ENCODE measurements around the gene ENTPD1.
"Not testable (repeated sequence)": the region's sequence is repeated elsewhere in the genome, so short reads cannot be mapped to it uniquely, and the experiment has no call there.

ENTPD1 gene, protein sequence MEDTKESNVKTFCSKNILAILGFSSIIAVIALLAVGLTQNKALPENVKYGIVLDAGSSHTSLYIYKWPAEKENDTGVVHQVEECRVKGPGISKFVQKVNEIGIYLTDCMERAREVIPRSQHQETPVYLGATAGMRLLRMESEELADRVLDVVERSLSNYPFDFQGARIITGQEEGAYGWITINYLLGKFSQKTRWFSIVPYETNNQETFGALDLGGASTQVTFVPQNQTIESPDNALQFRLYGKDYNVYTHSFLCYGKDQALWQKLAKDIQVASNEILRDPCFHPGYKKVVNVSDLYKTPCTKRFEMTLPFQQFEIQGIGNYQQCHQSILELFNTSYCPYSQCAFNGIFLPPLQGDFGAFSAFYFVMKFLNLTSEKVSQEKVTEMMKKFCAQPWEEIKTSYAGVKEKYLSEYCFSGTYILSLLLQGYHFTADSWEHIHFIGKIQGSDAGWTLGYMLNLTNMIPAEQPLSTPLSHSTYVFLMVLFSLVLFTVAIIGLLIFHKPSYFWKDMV

DNA sequence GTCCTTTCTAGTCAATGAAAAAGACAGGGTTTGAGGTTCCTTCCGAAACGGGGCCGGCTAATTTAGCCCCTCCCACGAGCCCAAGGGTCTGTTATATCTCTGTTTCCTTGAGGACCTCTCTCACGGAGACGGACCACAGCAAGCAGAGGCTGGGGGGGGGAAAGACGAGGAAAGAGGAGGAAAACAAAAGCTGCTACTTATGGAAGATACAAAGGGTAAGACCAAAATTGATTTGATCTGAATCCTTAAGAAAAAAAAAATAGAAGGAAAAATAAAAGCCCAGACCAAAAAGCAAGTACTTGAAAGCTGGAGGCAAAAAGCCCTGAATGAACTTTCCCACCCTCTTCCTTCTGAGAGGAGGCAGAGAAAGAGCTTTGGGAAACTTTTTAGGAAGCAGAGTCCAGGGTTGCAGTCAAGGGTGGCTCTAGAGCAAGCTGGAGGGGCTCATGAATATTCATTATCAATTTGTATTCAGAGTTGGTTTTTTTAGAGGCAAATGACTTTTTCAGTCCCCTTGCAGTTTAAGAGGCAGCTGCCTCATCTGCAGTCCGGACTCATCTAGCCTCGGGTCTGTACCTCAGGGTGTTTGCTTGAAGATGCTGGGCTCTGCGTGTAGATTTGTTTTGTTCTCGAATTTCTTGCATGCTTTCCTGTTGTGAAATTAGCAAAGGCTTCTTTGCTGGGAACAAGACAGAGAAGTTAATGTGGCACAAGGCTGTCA is at the start of gene ENTPD1:
TSS of gene ENTPD1 (plus strand) at position 123 of the 721 bp plus-strand sequence. CDS start at position 200, 77 bp downstream.
- DNase-seq (ENCODE audit: low read depth in 2 of 3, low spot score in 1 of 3): no peak

- DNase-seq (ENCODE audit: low read depth in 2 of 3, low spot score in 1 of 3): no peak
These were observed 49.4 kb upstream of the ENTPD1 start for GRCh38 chr10:95706573-95706972.

GRCh38 chr10:95706990-95707389 is 49.0 kb upstream of the ENTPD1 start:
- DNase-seq (ENCODE audit: low read depth in 2 of 3, low spot score in 1 of 3): no peak

GRCh38 chr10:95711492-95711891 is 44.5 kb upstream of the ENTPD1 start:
- no peak for DNase-seq (ENCODE audit: low read depth in 2 of 3, low spot score in 1 of 3)

- no peak for DNase-seq (ENCODE audit: low read depth in 2 of 3, low spot score in 1 of 3)
These were observed 39.5 kb upstream of the ENTPD1 start for GRCh38 chr10:95716466-95716865.

DNA sequence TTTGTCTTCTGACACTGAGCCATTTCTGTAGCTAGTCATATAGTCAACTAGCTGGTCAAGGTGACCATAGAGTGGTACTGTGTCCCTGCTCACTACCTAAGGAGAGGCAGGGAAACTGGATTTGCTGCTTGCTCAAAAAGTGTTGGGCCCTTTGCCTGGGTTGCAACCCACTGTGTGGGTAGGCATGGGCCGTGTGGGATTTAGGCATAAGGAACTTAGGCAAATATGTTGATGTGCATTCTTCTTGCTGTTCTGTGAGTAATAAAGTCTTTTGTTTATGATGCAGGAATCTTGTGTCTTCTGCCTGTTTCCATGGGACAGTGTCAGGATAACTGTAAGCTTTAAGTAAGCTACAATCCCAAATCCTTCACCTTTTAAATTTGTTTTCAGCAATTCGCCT is 39.1 kb upstream of the ENTPD1 start:
- DNase-seq (ENCODE audit: low read depth in 2 of 3, low spot score in 1 of 3): no peak

DNA sequence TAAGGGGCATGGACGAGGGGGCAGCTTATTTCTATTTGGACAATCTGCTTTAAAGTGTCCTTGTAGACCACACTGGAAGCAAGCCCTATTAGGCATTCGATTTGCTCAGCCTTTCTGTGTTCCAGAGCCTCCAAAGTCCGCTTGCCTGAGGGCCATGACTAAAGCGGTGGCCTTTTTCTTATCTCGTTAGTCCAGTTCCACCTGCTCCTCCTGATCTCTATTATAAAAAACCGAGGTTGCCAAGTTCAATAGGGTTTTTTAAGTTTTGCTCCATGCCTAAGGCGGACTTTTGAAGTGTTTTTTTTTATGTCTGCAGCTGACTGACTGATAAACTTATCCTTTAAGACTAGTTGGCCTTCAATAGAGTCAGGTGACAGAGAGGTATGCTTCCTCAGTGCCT is 35.2 kb upstream of the ENTPD1 start:
- not testable (repeated sequence) for DNase-seq (ENCODE audit: low read depth in 2 of 3, low spot score in 1 of 3)

GRCh38 chr10:95722496-95722895 is 33.5 kb upstream of the ENTPD1 start:
- not testable (repeated sequence) for DNase-seq (ENCODE audit: low read depth in 2 of 3, low spot score in 1 of 3)

DNA sequence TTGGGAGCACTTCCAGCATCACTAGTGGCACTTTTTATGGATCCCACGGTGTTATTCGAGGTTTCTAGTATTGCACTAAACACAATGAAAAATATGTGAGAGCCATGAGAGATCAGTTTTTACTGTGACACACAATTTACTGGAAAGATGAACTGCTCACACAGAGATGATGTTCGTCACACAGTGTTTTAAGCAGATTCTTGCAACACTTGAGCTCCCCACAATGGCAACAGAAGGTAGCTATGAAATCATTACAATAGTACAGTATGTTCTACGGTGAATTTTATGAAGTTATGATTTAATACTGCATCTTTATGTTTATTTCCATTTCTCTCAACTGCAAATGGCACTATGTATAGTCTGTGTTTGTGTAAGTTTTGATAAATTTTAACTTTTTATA is 27.4 kb upstream of the ENTPD1 start:
- DNase-seq (ENCODE audit: low read depth in 2 of 3, low spot score in 1 of 3): no peak

DNA sequence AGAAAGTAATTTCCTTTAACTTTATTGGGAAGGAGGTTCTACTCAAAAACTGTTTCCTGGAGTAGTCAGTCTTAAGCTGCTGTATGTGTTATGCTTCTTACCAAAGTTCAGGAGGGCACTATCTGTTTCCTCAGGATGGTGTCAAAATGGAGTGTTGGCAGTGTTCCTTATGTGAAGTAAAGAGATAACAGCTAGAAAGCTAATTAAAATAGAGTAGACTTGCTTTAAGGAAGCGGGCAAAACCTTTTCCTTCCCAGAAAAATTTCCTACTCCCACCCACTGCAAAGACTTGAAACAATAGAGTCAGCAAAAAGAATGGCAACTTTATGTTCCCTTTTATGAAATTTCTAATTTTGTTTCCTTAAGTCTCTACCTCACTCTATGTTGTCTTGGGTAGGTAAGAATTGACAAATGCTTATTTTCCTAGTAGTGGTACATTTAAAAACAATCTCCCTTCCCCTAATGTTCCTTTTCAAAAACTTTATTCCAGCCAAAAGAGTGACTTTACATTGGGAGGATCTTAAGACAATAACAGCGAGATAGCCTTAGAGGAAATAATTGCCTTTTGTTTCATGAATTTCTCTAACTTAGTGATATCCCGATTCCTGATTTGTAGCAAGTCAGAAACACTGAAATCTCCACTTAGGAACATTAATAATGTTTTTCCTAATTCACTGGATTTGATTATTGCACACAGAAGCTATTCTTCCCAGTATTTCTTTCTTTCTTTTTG is 26.5 kb upstream of the ENTPD1 start:
- no peak for DNase-seq (ENCODE audit: low read depth in 2 of 3, low spot score in 1 of 3)

GRCh38 chr10:95730233-95730632 is 25.7 kb upstream of the ENTPD1 start:
- DNase-seq (ENCODE audit: low read depth in 2 of 3, low spot score in 1 of 3): no peak

DNA sequence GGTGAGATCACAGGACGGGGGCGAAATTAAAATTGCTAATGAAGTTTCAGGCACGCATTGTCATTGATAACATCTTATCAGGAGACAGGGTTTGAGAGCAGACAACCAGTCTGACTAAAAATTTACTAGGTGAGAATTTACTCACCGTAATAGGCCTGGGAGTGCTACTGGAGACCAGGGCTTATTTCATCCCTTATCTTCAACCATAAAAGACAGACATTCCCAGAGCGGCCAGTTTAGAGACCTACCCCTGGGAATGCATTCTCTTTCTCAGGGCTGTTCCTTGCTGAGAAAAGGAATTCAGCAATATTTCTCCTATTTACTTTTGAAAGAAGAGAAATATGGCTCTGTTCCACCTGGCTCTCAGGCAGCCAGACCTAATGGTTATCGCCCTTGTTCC is 23.1 kb upstream of the ENTPD1 start:
- DNase-seq (ENCODE audit: low read depth in 2 of 3, low spot score in 1 of 3): not testable (repeated sequence)

GRCh38 chr10:95739056-95739455 is 16.9 kb upstream of the ENTPD1 start:
- DNase-seq (ENCODE audit: low read depth in 2 of 3, low spot score in 1 of 3): no peak

- DNase-seq (ENCODE audit: low read depth in 2 of 3, low spot score in 1 of 3): no peak
These were observed 14.0 kb upstream of the ENTPD1 start for GRCh38 chr10:95741807-95742467.

DNA sequence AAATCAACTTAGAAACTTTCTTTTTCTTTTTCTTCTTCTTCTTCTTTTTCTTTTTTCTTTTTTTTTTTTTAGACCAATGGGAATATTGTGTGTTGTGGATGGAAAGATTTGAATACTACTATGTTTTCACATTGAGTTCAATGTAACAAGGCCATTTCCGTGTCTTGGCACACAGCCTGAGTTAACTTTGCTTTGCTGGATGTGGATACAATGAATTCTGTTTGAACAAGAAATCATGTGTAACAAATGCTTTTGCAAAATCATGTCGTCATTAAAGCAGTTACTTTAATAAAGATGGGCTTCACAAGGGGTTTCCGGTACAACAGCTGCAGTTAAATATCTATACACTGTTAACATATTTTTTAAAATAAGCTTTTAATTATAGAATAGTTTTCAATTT is 13.5 kb upstream of the ENTPD1 start:
- no peak for DNase-seq (ENCODE audit: low read depth in 2 of 3, low spot score in 1 of 3)

DNA sequence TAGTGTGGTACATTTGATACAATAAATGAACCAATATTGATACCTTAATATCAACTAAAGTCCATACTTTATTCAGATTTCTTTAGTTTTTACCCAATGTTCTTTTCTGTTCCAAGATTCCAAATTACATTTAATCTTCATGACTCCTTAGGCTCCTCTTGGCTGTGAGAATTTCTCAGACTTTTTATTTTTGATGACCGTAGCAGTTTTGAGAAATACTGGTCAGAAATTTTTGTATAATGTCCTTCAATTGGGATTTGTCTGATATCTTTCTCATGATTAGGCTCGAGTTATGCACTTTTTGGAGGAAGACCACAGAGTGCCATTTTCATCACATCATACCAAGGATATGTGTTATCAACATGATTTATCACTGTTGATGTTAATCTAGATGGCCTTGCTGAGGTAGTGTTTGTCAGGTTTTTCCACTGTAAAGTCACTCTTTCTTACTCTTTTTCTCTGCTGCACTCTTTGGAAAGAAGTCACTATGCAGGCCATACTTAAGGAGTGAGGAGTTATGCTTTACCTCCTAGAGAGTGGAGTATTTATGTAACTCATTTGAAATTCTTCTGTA is 12.9 kb upstream of the ENTPD1 start:
- DNase-seq (ENCODE audit: low read depth in 2 of 3, low spot score in 1 of 3): no peak

DNA sequence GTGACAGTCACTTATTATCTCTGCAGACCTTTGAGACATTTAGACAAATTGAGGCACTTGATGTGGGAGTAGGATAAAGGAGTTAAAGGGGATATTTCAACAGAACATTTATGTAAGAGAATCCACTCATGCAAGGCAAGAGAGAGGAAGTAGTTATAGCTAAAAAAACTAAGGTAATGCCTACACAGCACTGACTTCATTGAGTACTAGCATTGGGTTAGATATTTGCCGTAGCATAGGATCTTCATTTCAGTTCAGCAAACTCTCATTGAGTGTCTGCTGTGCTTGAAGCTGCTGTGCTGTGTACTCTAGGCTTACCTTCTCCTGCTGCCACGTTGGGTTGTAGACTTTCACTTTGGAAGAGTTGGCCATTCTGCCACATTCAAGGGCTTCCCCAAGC is 10.5 kb upstream of the ENTPD1 start:
- DNase-seq (ENCODE audit: low read depth in 2 of 3, low spot score in 1 of 3): no peak

DNA sequence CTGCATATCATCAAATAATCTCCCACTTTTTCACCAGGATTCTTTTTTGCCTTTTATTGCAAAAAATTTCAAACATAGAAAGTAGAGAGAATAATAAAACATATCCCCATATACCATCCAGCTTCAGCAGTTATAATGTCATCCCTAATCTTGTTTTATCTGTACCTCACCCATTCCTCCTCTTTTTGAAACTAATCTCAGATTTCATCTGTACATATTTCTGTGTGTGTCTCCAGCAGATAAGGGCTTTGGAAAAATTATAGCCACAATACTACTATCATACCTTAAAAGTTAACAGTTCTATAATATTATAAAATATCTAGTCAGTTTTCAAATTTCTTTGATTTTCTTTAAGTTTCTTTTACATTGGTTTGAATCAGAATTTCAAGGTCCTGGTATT is 7.6 kb upstream of the ENTPD1 start:
- DNase-seq (ENCODE audit: low read depth in 2 of 3, low spot score in 1 of 3): no peak

GRCh38 chr10:95755511-95756004 is 405 bp upstream of the ENTPD1 start:
- no peak for DNase-seq (ENCODE audit: low read depth in 2 of 3, low spot score in 1 of 3)

- no peak for DNase-seq (ENCODE audit: low read depth in 2 of 3, low spot score in 1 of 3)
These were observed 1.1 kb downstream of the ENTPD1 start for GRCh38 chr10:95756809-95757684.

Measured in stimulated activated CD4-positive, alpha-beta T cell treated with anti-CD3 and anti-CD28 coated beads, Interleukin-12 subunit alpha, Interleukin-12 subunit beta, amount 100 ng/mL, for 48 hours (primary cell).